Measurements from ENCODE around the gene TCF7L2.
A peak's percentile ranks its signal among the peaks of the same experiment; 100 is the strongest.

The TCF7L2 gene

GRCh38 chr10:113096128-113096996 lies 146.3 kb downstream of the TCF7L2 start:
- Mint-ChIP-seq H3K4me1 (peaks cover 40% of the 10 kb centered on the region), H3K27ac (peak overlapping the region in 2 of 3 experiments; percentile 61 to 63), H3K36me3 (ENCODE audit: low read depth) (peaks cover 55% of the 10 kb centered on the region), H3K4me3 (no peak overlapping the region), H3K27me3 (ENCODE audit: low read depth) (no peaks in the 10 kb centered on the region), H3K9me3 (no peaks in the 10 kb centered on the region)
- no peak for TF ChIP-seq CTCF (IDR thresholded peaks at IDR 0.05; ENCODE audit: unreplicated experiment in 3 of 3)

GRCh38 chr10:113097036-113097435 lies 147.0 kb downstream of the TCF7L2 start:
- no peak for TF ChIP-seq CTCF (IDR thresholded peaks at IDR 0.05; ENCODE audit: unreplicated experiment in 3 of 3)
- peaks cover 40% of the 10 kb centered on the region for H3K4me1 Mint-ChIP-seq
- peaks cover 48% of the 10 kb centered on the region for H3K36me3 Mint-ChIP-seq (ENCODE audit: low read depth)
- no peaks in the 10 kb centered on the region for H3K9me3 Mint-ChIP-seq
- peak overlapping the region in 1 of 3 experiments; percentile 61 for H3K27ac Mint-ChIP-seq
- no peak overlapping the region for H3K4me3 Mint-ChIP-seq
- no peaks in the 10 kb centered on the region for H3K27me3 Mint-ChIP-seq (ENCODE audit: low read depth)

- Mint-ChIP-seq H3K4me1 (peaks cover 55% of the 10 kb centered on the region), H3K4me3 (no peak overlapping the region), H3K36me3 (ENCODE audit: low read depth) (peaks cover 22% of the 10 kb centered on the region), H3K9me3 (no peaks in the 10 kb centered on the region), H3K27me3 (ENCODE audit: low read depth) (no peaks in the 10 kb centered on the region), H3K27ac (peak overlapping the region; percentile 64 to 81 (median 78))
- no peak for TF ChIP-seq CTCF (IDR thresholded peaks at IDR 0.05; ENCODE audit: unreplicated experiment in 3 of 3)
These were observed 149.6 kb downstream of the TCF7L2 start for GRCh38 chr10:113099431-113100183.

- no peak for TF ChIP-seq CTCF (IDR thresholded peaks at IDR 0.05; ENCODE audit: unreplicated experiment in 3 of 3)
- Mint-ChIP-seq H3K4me1 (peaks cover 58% of the 10 kb centered on the region), H3K27ac (peak overlapping the region in 2 of 3 experiments; percentile 64 to 78), H3K36me3 (ENCODE audit: low read depth) (peaks cover 19% of the 10 kb centered on the region), H3K4me3 (no peak overlapping the region), H3K27me3 (ENCODE audit: low read depth) (no peaks in the 10 kb centered on the region), H3K9me3 (no peaks in the 10 kb centered on the region)
These were observed 150.2 kb downstream of the TCF7L2 start for GRCh38 chr10:113100281-113100680.

- Mint-ChIP-seq H3K27me3 (ENCODE audit: low read depth) (no peaks in the 10 kb centered on the region), H3K27ac (peak overlapping the region in 2 of 3 experiments; percentile 37 to 94), H3K4me3 (no peak overlapping the region), H3K36me3 (ENCODE audit: low read depth) (peaks cover 27% of the 10 kb centered on the region), H3K9me3 (no peaks in the 10 kb centered on the region), H3K4me1 (peaks cover 54% of the 10 kb centered on the region)
- no peak for TF ChIP-seq CTCF (IDR thresholded peaks at IDR 0.05; ENCODE audit: unreplicated experiment in 3 of 3)
These were observed 153.2 kb downstream of the TCF7L2 start for GRCh38 chr10:113103131-113103840.

Measured in nephron (organoid).